Neural progenitor cell (in vitro differentiated cells): ENCODE data around the gene MAST1.

Experiments
- EZH2 ChIP-seq: fragments of 200-600 bp; sonication (generic); IDR thresholded peaks from 2 replicates; pipeline ENCODE4 v1.6.1; 2017; ENCODE audit warnings: antibody characterized with exemption, mild to moderate bottlenecking, moderate library complexity
- TF ChIP-seq, protein P1 (sequence below): fragments of 200-600 bp; sonication (generic); IDR thresholded peaks from 2 replicates; pipeline ENCODE4 v1.5.1; 2017; ENCODE audit warnings: antibody characterized with exemption, mild to moderate bottlenecking

DNA sequence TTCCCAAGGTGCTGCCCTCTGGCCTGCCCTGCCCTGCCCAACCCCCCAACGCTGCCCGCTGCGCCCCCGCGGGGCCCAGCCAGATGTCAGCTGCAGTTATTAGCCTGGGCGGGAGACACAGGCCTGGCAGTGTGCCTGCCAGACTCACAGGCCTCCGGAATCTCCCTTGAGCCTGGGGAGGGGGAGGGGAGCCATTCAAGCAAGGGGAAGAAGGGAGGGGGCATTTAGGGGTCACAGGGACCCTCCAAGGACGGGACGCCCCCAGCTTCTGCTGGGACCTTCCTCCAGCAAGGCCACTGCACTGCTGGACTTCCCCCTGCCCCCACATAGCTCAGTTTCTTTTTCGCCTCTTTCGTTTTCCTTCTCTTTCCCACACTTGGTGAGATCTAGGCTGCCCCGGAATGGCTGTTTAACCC, 49.6 kb upstream of the MAST1 start:
- TF ChIP-seq, protein P1, sequence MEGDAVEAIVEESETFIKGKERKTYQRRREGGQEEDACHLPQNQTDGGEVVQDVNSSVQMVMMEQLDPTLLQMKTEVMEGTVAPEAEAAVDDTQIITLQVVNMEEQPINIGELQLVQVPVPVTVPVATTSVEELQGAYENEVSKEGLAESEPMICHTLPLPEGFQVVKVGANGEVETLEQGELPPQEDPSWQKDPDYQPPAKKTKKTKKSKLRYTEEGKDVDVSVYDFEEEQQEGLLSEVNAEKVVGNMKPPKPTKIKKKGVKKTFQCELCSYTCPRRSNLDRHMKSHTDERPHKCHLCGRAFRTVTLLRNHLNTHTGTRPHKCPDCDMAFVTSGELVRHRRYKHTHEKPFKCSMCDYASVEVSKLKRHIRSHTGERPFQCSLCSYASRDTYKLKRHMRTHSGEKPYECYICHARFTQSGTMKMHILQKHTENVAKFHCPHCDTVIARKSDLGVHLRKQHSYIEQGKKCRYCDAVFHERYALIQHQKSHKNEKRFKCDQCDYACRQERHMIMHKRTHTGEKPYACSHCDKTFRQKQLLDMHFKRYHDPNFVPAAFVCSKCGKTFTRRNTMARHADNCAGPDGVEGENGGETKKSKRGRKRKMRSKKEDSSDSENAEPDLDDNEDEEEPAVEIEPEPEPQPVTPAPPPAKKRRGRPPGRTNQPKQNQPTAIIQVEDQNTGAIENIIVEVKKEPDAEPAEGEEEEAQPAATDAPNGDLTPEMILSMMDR = no peak
- no peak for TF ChIP-seq EZH2
